Kidney (tissue), 14 donors: ENCODE measurements around the gene PIGC. TPM values are rescaled to one million over a fixed set of nuclear protein-coding genes. Genes with fewer than 3 reads are reported as not detected.

Experiments
- DNase-seq, 5 donors: peaks; one replicate each; pipeline ENCODE4 v3.0.0-alpha.2; 2013 to 2020
- FAIRE-seq: peaks from 2 replicates; lab custom pipeline; 2012; peaks lifted over from hg19 to GRCh38; lab: Jason Lieb, UNC
- H3K27ac ChIP-seq, 2 donors: one replicate each; pipeline ENCODE4 v1.7.0; 2013; ENCODE audit warnings: low read depth in 2 of 2, low read length in 2 of 2, inconsistent platforms in 1 of 2
- H3K27me3 ChIP-seq: one replicate; pipeline ENCODE4 v1.7.1; 2013; ENCODE audit warnings: low read length, inconsistent platforms; ENCODE audit not compliant: control insufficient read depth, insufficient read depth
- H3K36me3 ChIP-seq, 3 donors: one replicate each; pipeline versions ENCODE4 v1.7.0 to v1.7.1; 2013; ENCODE audit warnings: low read length in 3 of 3, control low read depth in 1 of 3, inconsistent platforms in 1 of 3; ENCODE audit not compliant: insufficient read depth in 3 of 3, control insufficient read depth in 2 of 3
- H3K4me1 ChIP-seq, 3 donors: one replicate each; pipeline versions ENCODE4 v1.7.0 to v1.7.1; 2013; ENCODE audit warnings: low read length in 3 of 3, inconsistent platforms in 1 of 3, low read depth in 1 of 3; ENCODE audit not compliant: control insufficient read depth in 2 of 3, insufficient read depth in 2 of 3
- H3K4me3 ChIP-seq, 3 donors: one replicate each; pipeline versions ENCODE4 v1.7.0 to v1.8.1; 2013; ENCODE audit warnings: low read length in 3 of 3, control low read depth in 1 of 3, inconsistent platforms in 1 of 3
- H3K9ac ChIP-seq, 3 donors: one replicate each; pipeline versions ENCODE4 v1.7.0 to v1.7.1; 2013; ENCODE audit warnings: low read length in 3 of 3, control low read depth in 1 of 3, inconsistent platforms in 1 of 3
- H3K9me3 ChIP-seq, 3 donors: one replicate each; pipeline versions ENCODE4 v1.7.0 to v1.7.1; 2013; ENCODE audit warnings: low read length in 3 of 3, control low read depth in 1 of 3, inconsistent platforms in 1 of 3; ENCODE audit not compliant: control insufficient read depth in 2 of 3, insufficient read depth in 1 of 3
- intact Hi-C: fragments of 100-400 bp; cut with DNase I; formaldehyde crosslinking; loops from one replicate; pipeline ENCODE4 v1.11.1; 2022
- polyA plus RNA-seq: library from polyadenylated mRNA; stranded (reverse); fragments of 350-450 nt; fragmentation: Illumina TruSeq; extraction: RNeasy Lipid Tissue Mini Kit (QIAGEN cat#74804); gene quantifications from one replicate; pipeline ENCODE4 v1.2.3, GENCODE V29; 2014; ENCODE audit warnings: low read depth, low replicate concordance; ENCODE audit not compliant: insufficient read depth
- total RNA-seq: library from RNA; stranded (reverse); fragmentation: NEBNext Ultra II Directional; extraction: Animal tissue kit (Norgen Biotek cat#: 25700); gene quantifications from one replicate; pipeline ENCODE4 v1.2.1, GENCODE V29; 2021
- TF ChIP-seq, protein P1 (sequence below): IDR thresholded peaks from 3 replicates; pipeline ENCODE4 v1.5.1; 2012; ENCODE audit warnings: mild to moderate bottlenecking, moderate library complexity, borderline replicate concordance; ENCODE audit not compliant: insufficient read depth; ENCODE audit errors: extremely low read depth
- donor health status: control.
- donor health status: control.
- donor health status: control.
- donor health status: control.
- donor health status: control.
- donor health status: DM: yes; HTN: yes; CAD: no.
- donor health status: Normal renal cell carcinoma (clear cell type).

Gene PIGC
- total and polyA plus RNA-seq, 2 donors from 2014 or later = 27.6 to 28.6 TPM

GRCh38 chr1:172394141-172394751, 49.6 kb downstream of the PIGC start:
- peak overlapping the region in 1 of 2 donors; percentile 69 for H3K27ac ChIP-seq
- peaks cover 11 to 29% (median 14%) of the 10 kb centered on the region in 3 donors for H3K4me1 ChIP-seq
- intact Hi-C loops = no loop called here
- H3K9me3 ChIP-seq = no peaks in the 10 kb centered on the region
- no peaks in the 10 kb centered on the region for H3K27me3 ChIP-seq
- no peak overlapping the region for H3K9ac ChIP-seq
- DNase-seq = no peak
- no peaks in the 10 kb centered on the region for H3K36me3 ChIP-seq
- H3K4me3 ChIP-seq = peak overlapping the region in 1 of 3 donors; percentile 13
- no peak for FAIRE-seq
- TF ChIP-seq, protein P1, sequence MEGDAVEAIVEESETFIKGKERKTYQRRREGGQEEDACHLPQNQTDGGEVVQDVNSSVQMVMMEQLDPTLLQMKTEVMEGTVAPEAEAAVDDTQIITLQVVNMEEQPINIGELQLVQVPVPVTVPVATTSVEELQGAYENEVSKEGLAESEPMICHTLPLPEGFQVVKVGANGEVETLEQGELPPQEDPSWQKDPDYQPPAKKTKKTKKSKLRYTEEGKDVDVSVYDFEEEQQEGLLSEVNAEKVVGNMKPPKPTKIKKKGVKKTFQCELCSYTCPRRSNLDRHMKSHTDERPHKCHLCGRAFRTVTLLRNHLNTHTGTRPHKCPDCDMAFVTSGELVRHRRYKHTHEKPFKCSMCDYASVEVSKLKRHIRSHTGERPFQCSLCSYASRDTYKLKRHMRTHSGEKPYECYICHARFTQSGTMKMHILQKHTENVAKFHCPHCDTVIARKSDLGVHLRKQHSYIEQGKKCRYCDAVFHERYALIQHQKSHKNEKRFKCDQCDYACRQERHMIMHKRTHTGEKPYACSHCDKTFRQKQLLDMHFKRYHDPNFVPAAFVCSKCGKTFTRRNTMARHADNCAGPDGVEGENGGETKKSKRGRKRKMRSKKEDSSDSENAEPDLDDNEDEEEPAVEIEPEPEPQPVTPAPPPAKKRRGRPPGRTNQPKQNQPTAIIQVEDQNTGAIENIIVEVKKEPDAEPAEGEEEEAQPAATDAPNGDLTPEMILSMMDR = no peak

DNA sequence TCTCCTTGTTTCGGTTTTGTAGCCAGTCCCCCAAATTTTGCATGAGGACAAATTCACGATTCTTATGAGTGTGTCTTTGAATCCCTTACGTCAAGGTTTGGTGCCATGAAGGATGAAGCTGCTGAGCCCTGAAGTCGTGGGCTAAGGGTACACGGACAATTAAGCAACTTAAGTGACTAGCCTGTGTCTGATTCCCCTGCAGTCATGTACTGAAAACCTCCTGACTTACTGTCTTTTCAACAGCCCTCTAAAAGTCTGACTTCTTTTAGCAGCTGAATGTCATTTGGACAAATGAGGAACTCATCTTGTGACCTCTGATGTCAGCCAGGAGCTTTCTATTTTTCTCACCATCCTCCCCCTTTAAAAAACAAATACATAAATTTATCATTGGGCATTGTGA, 50.5 kb downstream of the PIGC start:
- FAIRE-seq (no peak), DNase-seq (no peak)
- no peaks in the 10 kb centered on the region for H3K36me3 ChIP-seq
- H3K9ac ChIP-seq = no peak overlapping the region
- peaks cover 10 to 23% (median 14%) of the 10 kb centered on the region in 3 donors for H3K4me1 ChIP-seq
- no peaks in the 10 kb centered on the region for H3K27me3 ChIP-seq
- TF ChIP-seq, protein P1 = no peak
- H3K9me3 ChIP-seq = no peaks in the 10 kb centered on the region
- no peak overlapping the region for H3K4me3 ChIP-seq
- no peak overlapping the region for H3K27ac ChIP-seq
- intact Hi-C loops = no loop called here

GRCh38 chr1:172391976-172392375, 51.9 kb downstream of the PIGC start:
- H3K27ac ChIP-seq = no peak overlapping the region
- TF ChIP-seq, protein P1 = no peak

More at GRCh38 chr1:172391976-172392375, 51.9 kb downstream of the PIGC start:
- intact Hi-C loops = no loop called here
- H3K9ac ChIP-seq = no peak overlapping the region
- H3K36me3 ChIP-seq = no peaks in the 10 kb centered on the region
- DNase-seq (no peak), FAIRE-seq (no peak)
- peaks cover 10 to 23% (median 14%) of the 10 kb centered on the region in 3 donors for H3K4me1 ChIP-seq
- H3K9me3 ChIP-seq = no peaks in the 10 kb centered on the region
- H3K27me3 ChIP-seq = no peaks in the 10 kb centered on the region
- H3K4me3 ChIP-seq = no peak overlapping the region

Other genes with a start within 250 kb of the PIGC start
- not detected for gene C1orf105, start 23.4 kb downstream of the PIGC start, total RNA-seq
- not detected for gene C1orf105, start 23.4 kb downstream of the PIGC start, polyA plus RNA-seq
- 40.0 TPM for gene SUCO, start 89.1 kb upstream of the PIGC start, total RNA-seq
- 9.8 TPM for gene SUCO, start 89.1 kb upstream of the PIGC start, polyA plus RNA-seq
- gene FASLG, start 215.0 kb upstream of the PIGC start, total RNA-seq = 0.50 TPM
- gene FASLG, start 215.0 kb upstream of the PIGC start, polyA plus RNA-seq = not detected